ENCODE results near the gene TRIP12.
A peak's percentile ranks its signal among the peaks of the same experiment; 100 is the strongest.

TRIP12 gene

GRCh38 chr2:229856413-229856812 is 65.4 kb downstream of the TRIP12 start:
- DNase-seq (ENCODE audit: low read depth in 1 of 2, low spot score in 1 of 2), result peak in 1 of 2 experiments; percentile 31
- Histone ChIP-seq H3K27me3 (ENCODE audit: insufficient read depth, poor library complexity, severe bottlenecking) (no peaks in the 10 kb centered on the region), H3K4me3 (replicated peaks; ENCODE audit: insufficient read depth, low read length) (no peak overlapping the region), H3K27ac (replicated peaks) (no peak overlapping the region)
- TF ChIP-seq POLR2AphosphoS5 (IDR thresholded peaks at IDR 0.05; ENCODE audit: low read depth) (no peak), SPI1 (IDR thresholded peaks at IDR 0.05; ENCODE audit: borderline replicate concordance, low read depth) (peak; percentile 82; the same call in 1 of the 2 replicates), REST (IDR thresholded peaks at IDR 0.05; ENCODE audit: insufficient replicate concordance, low read depth) (no peak), CTCF (IDR thresholded peaks at IDR 0.05; ENCODE audit: insufficient read depth, low read length) (no peak), GABPA (IDR thresholded peaks at IDR 0.05; ENCODE audit: low read depth) (no peak)

- Histone ChIP-seq H3K27ac (replicated peaks) (no peak overlapping the region), H3K4me3 (replicated peaks; ENCODE audit: insufficient read depth, low read length) (no peak overlapping the region), H3K27me3 (ENCODE audit: insufficient read depth, poor library complexity, severe bottlenecking) (no peaks in the 10 kb centered on the region)
- DNase-seq (ENCODE audit: low read depth in 1 of 2, low spot score in 1 of 2), result no peak
- TF ChIP-seq CTCF (IDR thresholded peaks at IDR 0.05; ENCODE audit: insufficient read depth, low read length), result no peak
- TF ChIP-seq GABPA (IDR thresholded peaks at IDR 0.05; ENCODE audit: low read depth), result no peak
- TF ChIP-seq REST (IDR thresholded peaks at IDR 0.05; ENCODE audit: insufficient replicate concordance, low read depth), result no peak
- no peak for TF ChIP-seq SPI1 (IDR thresholded peaks at IDR 0.05; ENCODE audit: borderline replicate concordance, low read depth)
- TF ChIP-seq POLR2AphosphoS5 (IDR thresholded peaks at IDR 0.05; ENCODE audit: low read depth), result no peak
Observed at GRCh38 chr2:229855116-229855515, 66.7 kb downstream of the TRIP12 start.

- DNase-seq (ENCODE audit: low read depth in 1 of 2, low spot score in 1 of 2), result no peak
- Histone ChIP-seq H3K4me3 (replicated peaks; ENCODE audit: insufficient read depth, low read length) (no peak overlapping the region), H3K27ac (replicated peaks) (0 out of 2 replicates have a peak overlapping the region, but pooled peaks have one; percentile 12), H3K27me3 (ENCODE audit: insufficient read depth, poor library complexity, severe bottlenecking) (no peaks in the 10 kb centered on the region)
- TF ChIP-seq POLR2AphosphoS5 (IDR thresholded peaks at IDR 0.05; ENCODE audit: low read depth), result no peak
- no peak for TF ChIP-seq CTCF (IDR thresholded peaks at IDR 0.05; ENCODE audit: insufficient read depth, low read length)
- no peak for TF ChIP-seq REST (IDR thresholded peaks at IDR 0.05; ENCODE audit: insufficient replicate concordance, low read depth)
- no peak for TF ChIP-seq GABPA (IDR thresholded peaks at IDR 0.05; ENCODE audit: low read depth)
- no peak for TF ChIP-seq SPI1 (IDR thresholded peaks at IDR 0.05; ENCODE audit: borderline replicate concordance, low read depth)
Observed at GRCh38 chr2:229852565-229852964, 69.2 kb downstream of the TRIP12 start.
